ENCODE results near the gene DHFR. TPM values are rescaled to one million over a fixed set of nuclear protein-coding genes. Genes with fewer than 3 reads are reported as not detected.
"Not testable (repeated sequence)": the region's sequence is repeated elsewhere in the genome, so short reads cannot be mapped to it uniquely, and the experiment has no call there.

Gene DHFR
- total RNA-seq, 1 donor from 2014 or later: 18.1 TPM

- no peak for DNase-seq (ENCODE audit: low read depth, low spot score)
Observed at GRCh38 chr5:80597500-80597899, 57.3 kb downstream of the DHFR start.

GRCh38 chr5:80594810-80595209, 60.0 kb downstream of the DHFR start:
- DNase-seq (ENCODE audit: low read depth, low spot score): no peak

- no peak for DNase-seq (ENCODE audit: low read depth, low spot score)
Observed at GRCh38 chr5:80592761-80593160, 62.0 kb downstream of the DHFR start.

GRCh38 chr5:80592105-80592504, 62.7 kb downstream of the DHFR start:
- DNase-seq (ENCODE audit: low read depth, low spot score): no peak

- no peak for DNase-seq (ENCODE audit: low read depth, low spot score)
Observed at GRCh38 chr5:80591352-80591751, 63.4 kb downstream of the DHFR start.

- DNase-seq (ENCODE audit: low read depth, low spot score): no peak
Observed at GRCh38 chr5:80590766-80591165, 64.0 kb downstream of the DHFR start.

GRCh38 chr5:80588858-80589540, 65.8 kb downstream of the DHFR start:
- no peak for DNase-seq (ENCODE audit: low read depth, low spot score)

- no peak for DNase-seq (ENCODE audit: low read depth, low spot score)
Observed at GRCh38 chr5:80584770-80585169, 70.0 kb downstream of the DHFR start.

GRCh38 chr5:80580291-80580690, 74.5 kb downstream of the DHFR start:
- not testable (repeated sequence) for DNase-seq (ENCODE audit: low read depth, low spot score)

- no peak for DNase-seq (ENCODE audit: low read depth, low spot score)
Observed at GRCh38 chr5:80579050-80579449, 75.7 kb downstream of the DHFR start.

- DNase-seq (ENCODE audit: low read depth, low spot score): no peak
Observed at GRCh38 chr5:80577707-80578106, 77.1 kb downstream of the DHFR start.

- DNase-seq (ENCODE audit: low read depth, low spot score): no peak
Observed at GRCh38 chr5:80576383-80576782, 78.4 kb downstream of the DHFR start.

Other genes with a start within 250 kb of the DHFR start
- 22.3 and 32.9 TPM in 2 replicates for gene ZFYVE16, start 246.9 kb downstream of the DHFR start, total RNA-seq
- 3.1 and 3.7 TPM in 2 replicates for gene FAM151B, start 166.9 kb downstream of the DHFR start, total RNA-seq
- not detected in 2 replicates for gene ANKRD34B, start 84.7 kb downstream of the DHFR start, total RNA-seq
- 8.4 and 9.3 TPM in 2 replicates for gene MSH3, start 331 bp downstream of the DHFR start, total RNA-seq